Measurements from ENCODE around the gene DRC1. TPM values are rescaled to one million over a fixed set of nuclear protein-coding genes. Genes with fewer than 3 reads are reported as not detected.

The DRC1 gene
- total RNA-seq, 2 experiments from 2014 or later: not detected

DNA sequence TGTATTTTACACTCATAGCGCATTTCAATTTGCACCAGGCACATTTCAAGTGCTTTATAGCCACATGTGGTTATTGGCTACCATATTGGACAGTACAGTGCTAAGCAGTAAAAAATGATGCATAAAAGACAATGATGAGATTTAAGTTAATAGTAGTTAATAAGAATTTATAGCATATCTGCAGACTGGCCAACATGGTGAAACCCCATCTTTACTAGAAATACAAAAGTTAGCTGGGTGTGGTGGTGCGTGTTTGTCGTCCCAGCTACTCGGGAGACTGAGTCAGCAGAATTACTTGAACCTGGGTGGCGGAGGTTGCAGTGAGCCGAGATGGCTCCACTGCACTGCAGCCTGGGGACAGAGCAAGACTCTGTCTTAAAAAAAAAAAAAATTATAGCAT is 9.7 kb downstream of the DRC1 start:
- Mint-ChIP-seq H3K36me3 (peaks cover 2% of the 10 kb centered on the region), H3K4me1 (peaks cover 12% of the 10 kb centered on the region), H3K4me3 (peak overlapping the region; percentile 77), H3K9me3 (peaks cover 1% of the 10 kb centered on the region), H3K27ac (no peak overlapping the region), H3K27me3 (peaks cover 19% of the 10 kb centered on the region)
- no peak for DNase-seq
- POLR2A ChIA-PET: no interaction called here
- no peak for ATAC-seq (ENCODE audit: low read depth)

GRCh38 chr2:26412091-26412673 is 10.5 kb downstream of the DRC1 start:
- H3K9me3 Mint-ChIP-seq: peaks cover 1% of the 10 kb centered on the region
- peaks cover 22% of the 10 kb centered on the region for H3K27me3 Mint-ChIP-seq
- ATAC-seq (ENCODE audit: low read depth) (peak; percentile 39), DNase-seq (no peak)
- POLR2A ChIA-PET: no interaction called here
- peak overlapping the region; percentile 72 for H3K27ac Mint-ChIP-seq
- peaks cover 2% of the 10 kb centered on the region for H3K36me3 Mint-ChIP-seq
- peak overlapping the region; percentile 77 for H3K4me3 Mint-ChIP-seq
- H3K4me1 Mint-ChIP-seq: peaks cover 12% of the 10 kb centered on the region

DNA sequence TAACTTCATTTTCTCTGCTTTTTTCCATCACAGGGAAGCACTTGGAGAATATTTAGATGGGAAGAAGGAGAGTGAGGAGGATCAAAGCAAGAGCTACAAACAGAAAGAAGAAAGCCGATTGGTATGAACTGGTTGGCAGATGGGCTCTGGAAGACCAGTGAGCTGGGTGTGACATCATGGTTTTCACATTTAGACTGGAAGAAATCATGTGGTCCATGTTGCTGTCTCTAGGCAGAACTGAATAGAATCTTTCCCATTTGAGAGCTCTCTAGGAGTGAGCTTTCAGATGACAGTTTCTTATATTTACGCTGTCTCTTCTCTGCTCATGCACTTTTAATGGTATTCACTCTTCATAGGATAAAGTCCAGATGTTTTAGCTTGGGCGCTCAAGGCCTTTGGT is 12.6 kb downstream of the DRC1 start:
- H3K36me3 Mint-ChIP-seq: peaks cover 2% of the 10 kb centered on the region
- POLR2A ChIA-PET: no interaction called here
- peaks cover 12% of the 10 kb centered on the region for H3K4me1 Mint-ChIP-seq

DNA sequence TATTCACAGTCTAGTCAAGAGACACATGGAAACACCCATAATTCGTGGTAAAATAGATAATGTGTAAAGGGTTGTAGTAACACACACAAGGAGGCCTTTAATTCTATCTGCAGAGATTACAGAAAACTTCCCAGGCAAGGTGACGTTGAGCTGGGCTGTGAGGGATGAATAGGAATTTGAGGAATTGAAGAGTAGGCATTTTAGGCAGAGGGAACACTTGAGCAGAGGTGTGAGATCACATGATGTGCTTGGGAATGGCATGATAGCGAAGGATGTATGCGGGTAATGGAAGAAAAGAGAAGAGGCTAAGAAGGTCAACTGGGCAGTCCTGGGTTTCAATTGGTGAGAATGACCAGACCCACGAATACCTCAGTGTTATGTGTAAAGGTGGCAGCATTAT is 20.2 kb downstream of the DRC1 start:
- Mint-ChIP-seq H3K27me3 (peaks cover 29% of the 10 kb centered on the region), H3K36me3 (no peaks in the 10 kb centered on the region), H3K27ac (no peak overlapping the region), H3K4me3 (no peak overlapping the region), H3K9me3 (no peaks in the 10 kb centered on the region), H3K4me1 (peaks cover 4% of the 10 kb centered on the region)
- DNase-seq (no peak), ATAC-seq (ENCODE audit: low read depth) (no peak)
- POLR2A ChIA-PET: no interaction called here

More for the DNA sequence above, 12.6 kb downstream of the DRC1 start:
- Mint-ChIP-seq H3K9me3 (peaks cover 1% of the 10 kb centered on the region), H3K4me3 (no peak overlapping the region), H3K27ac (no peak overlapping the region), H3K27me3 (peaks cover 22% of the 10 kb centered on the region)
- ATAC-seq (ENCODE audit: low read depth) (no peak), DNase-seq (no peak)

GRCh38 chr2:26422947-26423629 is 21.4 kb downstream of the DRC1 start:
- Mint-ChIP-seq H3K4me1 (peaks cover 4% of the 10 kb centered on the region), H3K36me3 (no peaks in the 10 kb centered on the region), H3K9me3 (no peaks in the 10 kb centered on the region), H3K27me3 (peaks cover 24% of the 10 kb centered on the region), H3K27ac (no peak overlapping the region), H3K4me3 (no peak overlapping the region)
- POLR2A ChIA-PET: no interaction called here
- ATAC-seq (ENCODE audit: low read depth) (no peak), DNase-seq (no peak)

GRCh38 chr2:26423750-26424149 is 22.0 kb downstream of the DRC1 start:
- Mint-ChIP-seq H3K4me3 (no peak overlapping the region), H3K9me3 (no peaks in the 10 kb centered on the region), H3K27me3 (peaks cover 22% of the 10 kb centered on the region), H3K36me3 (no peaks in the 10 kb centered on the region), H3K27ac (no peak overlapping the region), H3K4me1 (peaks cover 4% of the 10 kb centered on the region)
- POLR2A ChIA-PET: no interaction called here
- DNase-seq (no peak), ATAC-seq (ENCODE audit: low read depth) (no peak)

- POLR2A ChIA-PET: no interaction called here
- DNase-seq: no peak
- H3K4me3 Mint-ChIP-seq: no peak overlapping the region
- H3K36me3 Mint-ChIP-seq: no peaks in the 10 kb centered on the region
- ATAC-seq (ENCODE audit: low read depth): no peak
- H3K27ac Mint-ChIP-seq: no peak overlapping the region
- peaks cover 4% of the 10 kb centered on the region for H3K4me1 Mint-ChIP-seq
- H3K27me3 Mint-ChIP-seq: peaks cover 21% of the 10 kb centered on the region
- no peaks in the 10 kb centered on the region for H3K9me3 Mint-ChIP-seq
These were observed 22.5 kb downstream of the DRC1 start for GRCh38 chr2:26424221-26424620.

- Mint-ChIP-seq H3K4me1 (peaks cover 4% of the 10 kb centered on the region), H3K27me3 (peaks cover 11% of the 10 kb centered on the region), H3K9me3 (no peaks in the 10 kb centered on the region), H3K27ac (no peak overlapping the region), H3K4me3 (no peak overlapping the region), H3K36me3 (no peaks in the 10 kb centered on the region)
- ATAC-seq (ENCODE audit: low read depth): no peak
- POLR2A ChIA-PET: no interaction called here
- DNase-seq: no peak
These were observed 27.1 kb downstream of the DRC1 start for GRCh38 chr2:26428846-26429245.

DNA sequence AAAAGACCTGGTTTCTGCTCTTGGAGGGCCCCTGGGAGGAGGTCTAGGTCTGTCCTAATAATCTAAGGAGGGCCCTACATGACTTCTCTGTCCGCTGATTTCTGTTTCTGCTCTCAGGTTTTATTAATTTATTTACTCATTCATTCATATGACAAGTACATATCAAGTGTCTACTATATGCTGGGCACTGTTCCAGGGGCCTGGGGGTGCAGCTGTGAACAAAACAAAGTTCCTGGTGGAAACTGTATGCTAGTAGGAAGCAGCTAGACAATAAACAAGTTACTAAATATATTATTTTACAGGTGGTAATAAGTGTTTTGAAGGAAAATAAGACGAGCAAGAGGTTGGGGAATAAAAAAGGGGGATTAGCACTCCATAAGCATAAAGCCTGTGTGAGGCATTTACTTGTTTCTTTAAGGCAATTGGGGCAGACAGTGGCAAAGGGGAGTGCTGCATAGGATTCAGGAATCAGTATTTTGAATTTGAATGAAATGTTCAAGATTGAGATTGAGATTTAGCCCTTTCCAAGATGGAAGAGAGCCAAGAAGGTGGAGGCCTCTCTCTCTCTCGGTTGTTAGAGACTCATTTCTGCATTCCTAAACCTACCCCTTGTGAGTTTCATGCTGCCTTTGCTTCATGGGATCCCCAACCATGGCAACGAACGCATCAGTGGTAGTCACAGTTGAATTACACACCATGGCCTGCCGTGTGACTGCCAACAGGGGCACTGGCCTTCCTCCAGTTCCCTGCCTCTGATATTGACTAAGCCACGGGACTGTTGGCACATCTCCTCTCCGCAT is 28.3 kb downstream of the DRC1 start:
- peaks cover 1% of the 10 kb centered on the region for H3K4me1 Mint-ChIP-seq
- no peaks in the 10 kb centered on the region for H3K36me3 Mint-ChIP-seq
- H3K4me3 Mint-ChIP-seq: no peak overlapping the region
- no peaks in the 10 kb centered on the region for H3K9me3 Mint-ChIP-seq
- H3K27ac Mint-ChIP-seq: no peak overlapping the region
- ATAC-seq (ENCODE audit: low read depth) (no peak), DNase-seq (no peak)
- POLR2A ChIA-PET: no interaction called here
- peaks cover 10% of the 10 kb centered on the region for H3K27me3 Mint-ChIP-seq

DNA sequence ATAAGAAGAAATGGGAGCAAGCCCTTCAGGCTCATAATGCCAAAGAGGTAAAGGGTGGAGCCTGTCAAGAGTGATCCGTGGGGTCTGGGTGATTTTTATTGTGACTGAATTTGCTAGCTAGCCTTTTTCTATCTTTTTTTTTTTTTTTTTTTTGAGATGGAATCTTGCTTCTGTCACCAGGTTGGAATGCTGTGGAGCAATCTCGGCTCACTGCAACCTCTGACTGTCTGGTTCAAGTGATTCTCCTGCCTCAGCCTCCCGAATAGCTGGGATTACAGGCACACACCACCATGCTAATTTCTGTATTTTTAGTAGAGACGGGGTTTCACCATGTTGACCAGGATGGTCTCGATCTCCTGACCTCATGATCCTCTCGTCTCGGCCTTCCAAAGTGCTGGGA is 29.1 kb downstream of the DRC1 start:
- Mint-ChIP-seq H3K36me3 (no peaks in the 10 kb centered on the region), H3K27ac (no peak overlapping the region), H3K4me1 (no peaks in the 10 kb centered on the region), H3K27me3 (peaks cover 10% of the 10 kb centered on the region), H3K9me3 (no peaks in the 10 kb centered on the region), H3K4me3 (no peak overlapping the region)
- POLR2A ChIA-PET: no interaction called here
- DNase-seq: no peak
- ATAC-seq (ENCODE audit: low read depth): no peak

GRCh38 chr2:26432363-26432762 is 30.6 kb downstream of the DRC1 start:
- peaks cover 11% of the 10 kb centered on the region for H3K27me3 Mint-ChIP-seq
- no peaks in the 10 kb centered on the region for H3K4me1 Mint-ChIP-seq
- ATAC-seq (ENCODE audit: low read depth) (no peak), DNase-seq (no peak)
- H3K9me3 Mint-ChIP-seq: no peaks in the 10 kb centered on the region
- H3K36me3 Mint-ChIP-seq: no peaks in the 10 kb centered on the region
- no peak overlapping the region for H3K4me3 Mint-ChIP-seq
- no peak overlapping the region for H3K27ac Mint-ChIP-seq
- POLR2A ChIA-PET: no interaction called here

DNA sequence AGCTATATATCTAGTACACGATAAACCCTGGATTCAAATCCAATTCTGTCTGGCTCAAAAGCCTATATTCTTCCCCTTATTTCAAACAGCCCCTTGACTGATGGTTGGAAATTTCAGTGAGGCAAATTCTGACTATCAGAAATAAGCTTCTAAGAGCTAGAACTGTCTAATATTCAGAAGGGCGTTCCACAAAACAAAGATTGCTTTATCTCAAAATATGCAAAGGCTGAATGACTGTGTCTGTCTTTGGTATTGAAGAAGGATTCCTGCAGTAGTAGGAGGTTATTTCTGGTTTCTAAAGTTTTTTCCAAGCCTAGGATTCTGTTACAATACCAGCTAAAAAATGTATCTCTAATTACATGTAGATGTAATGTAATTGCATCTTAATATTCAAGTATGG is 31.1 kb downstream of the DRC1 start:
- DNase-seq: no peak
- POLR2A ChIA-PET: no interaction called here
- ATAC-seq (ENCODE audit: low read depth): no peak
- peaks cover 10% of the 10 kb centered on the region for H3K27me3 Mint-ChIP-seq
- no peaks in the 10 kb centered on the region for H3K36me3 Mint-ChIP-seq
- no peaks in the 10 kb centered on the region for H3K4me1 Mint-ChIP-seq
- H3K4me3 Mint-ChIP-seq: no peak overlapping the region
- H3K9me3 Mint-ChIP-seq: no peaks in the 10 kb centered on the region
- no peak overlapping the region for H3K27ac Mint-ChIP-seq

DNA sequence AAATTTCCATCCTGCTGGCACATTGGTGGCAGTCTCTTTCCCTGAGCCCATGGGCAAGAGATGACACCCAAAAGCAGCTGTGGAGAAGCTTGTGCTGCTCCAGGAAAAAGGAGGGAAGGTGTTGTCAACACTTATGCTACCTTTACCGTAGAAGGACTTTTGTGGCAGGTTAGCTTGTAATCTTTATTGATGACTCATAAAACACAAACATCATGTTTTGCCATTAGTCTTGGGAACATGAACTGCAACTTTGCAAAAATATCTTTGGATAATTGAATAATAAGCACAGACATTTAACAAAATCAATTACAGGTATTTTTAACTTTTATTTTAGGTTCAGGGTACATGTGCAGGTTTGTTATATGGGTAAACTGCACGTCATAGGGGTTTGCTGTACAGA is 33.4 kb downstream of the DRC1 start:
- POLR2A ChIA-PET: no interaction called here
- ATAC-seq (ENCODE audit: low read depth): no peak
- DNase-seq: no peak
- H3K9me3 Mint-ChIP-seq: no peaks in the 10 kb centered on the region
- no peak overlapping the region for H3K4me3 Mint-ChIP-seq
- no peaks in the 10 kb centered on the region for H3K36me3 Mint-ChIP-seq
- H3K27me3 Mint-ChIP-seq: peaks cover 20% of the 10 kb centered on the region
- H3K4me1 Mint-ChIP-seq: peaks cover 4% of the 10 kb centered on the region
- no peak overlapping the region for H3K27ac Mint-ChIP-seq

- H3K27me3 Mint-ChIP-seq: peaks cover 20% of the 10 kb centered on the region
- H3K9me3 Mint-ChIP-seq: no peaks in the 10 kb centered on the region
- no peak for DNase-seq
- H3K27ac Mint-ChIP-seq: no peak overlapping the region
- POLR2A ChIA-PET: no interaction called here
- ATAC-seq (ENCODE audit: low read depth): no peak
- H3K4me1 Mint-ChIP-seq: peaks cover 4% of the 10 kb centered on the region
- no peak overlapping the region for H3K4me3 Mint-ChIP-seq
- no peaks in the 10 kb centered on the region for H3K36me3 Mint-ChIP-seq
These were observed 36.8 kb downstream of the DRC1 start for GRCh38 chr2:26438526-26438925.
